Measurements from ENCODE around the gene DAW1.

DAW1 gene

GRCh38 chr2:227862227-227862740 lies 9.1 kb upstream of the DAW1 start:
- peak; percentile 62 for DNase-seq (ENCODE audit: low spot score)

DNA sequence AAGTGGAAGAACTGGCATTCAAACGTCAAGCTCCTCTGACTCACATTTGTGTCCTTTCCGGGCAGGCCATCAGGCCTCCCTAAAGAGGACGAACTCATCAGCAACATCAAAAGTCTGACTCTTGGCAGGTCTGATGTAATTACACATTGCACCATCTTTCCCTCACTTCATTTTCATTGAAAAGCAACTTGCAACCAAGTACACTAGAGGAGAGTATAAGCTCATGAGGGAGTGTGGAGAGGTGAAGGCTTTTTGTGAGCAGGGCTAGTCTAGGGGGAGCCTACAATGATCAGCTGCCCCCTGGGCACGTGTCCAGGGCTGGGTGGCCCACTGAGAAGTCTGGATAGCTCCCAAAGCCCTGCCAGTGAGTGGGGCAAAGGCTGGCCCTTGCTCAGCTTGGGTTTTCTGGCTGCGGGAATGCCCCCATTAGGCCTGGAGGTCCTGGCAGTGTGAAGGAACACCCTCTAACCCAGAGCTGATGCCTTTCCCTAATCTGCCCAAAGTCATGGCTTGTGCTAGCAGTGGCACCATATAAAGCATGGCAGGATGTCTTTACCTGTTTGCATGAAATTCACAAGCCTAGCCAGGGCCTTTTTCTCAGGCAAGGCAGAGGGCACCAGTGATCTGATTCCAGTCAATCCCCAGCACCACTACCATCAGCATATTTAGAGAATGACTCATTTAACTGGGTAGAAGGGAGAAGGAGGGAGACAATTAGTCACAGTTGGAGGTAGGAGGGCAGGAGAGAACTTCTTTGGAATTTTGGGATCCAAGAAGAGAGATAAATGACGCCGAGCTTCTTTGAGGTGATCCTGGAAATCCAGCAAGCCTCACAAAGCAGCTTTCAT lies 8.5 kb upstream of the DAW1 start:
- peak; percentile 8 for DNase-seq (ENCODE audit: low spot score)

DNA sequence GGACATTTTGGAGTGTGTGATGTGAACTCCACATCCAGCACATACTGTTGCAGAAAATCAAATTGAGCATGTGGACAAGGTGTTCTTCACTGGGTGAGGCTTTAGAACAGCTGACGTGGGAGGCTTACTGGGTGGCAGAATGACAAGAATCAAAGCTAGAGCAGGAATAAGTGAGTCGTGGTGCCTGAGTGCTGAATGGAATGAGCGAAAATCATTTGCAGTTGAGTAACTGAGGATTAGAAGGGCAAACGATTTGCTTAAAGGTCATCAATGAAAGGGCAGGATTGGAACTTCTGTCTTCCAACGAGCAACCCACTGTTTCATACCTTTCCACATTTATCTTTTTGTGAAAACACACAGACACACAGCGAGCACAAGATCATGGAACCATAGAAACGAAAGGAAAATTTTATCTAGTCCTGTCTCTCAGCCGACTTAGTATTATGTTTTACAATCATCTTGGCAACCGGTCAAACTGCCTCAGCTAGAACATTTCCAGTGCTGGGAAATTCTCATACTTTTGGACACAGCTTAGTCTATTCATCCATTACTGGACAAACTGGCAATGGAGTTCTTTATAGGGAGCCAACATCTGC lies 7.2 kb upstream of the DAW1 start:
- DNase-seq (ENCODE audit: low spot score) = peak; percentile 11

DNA sequence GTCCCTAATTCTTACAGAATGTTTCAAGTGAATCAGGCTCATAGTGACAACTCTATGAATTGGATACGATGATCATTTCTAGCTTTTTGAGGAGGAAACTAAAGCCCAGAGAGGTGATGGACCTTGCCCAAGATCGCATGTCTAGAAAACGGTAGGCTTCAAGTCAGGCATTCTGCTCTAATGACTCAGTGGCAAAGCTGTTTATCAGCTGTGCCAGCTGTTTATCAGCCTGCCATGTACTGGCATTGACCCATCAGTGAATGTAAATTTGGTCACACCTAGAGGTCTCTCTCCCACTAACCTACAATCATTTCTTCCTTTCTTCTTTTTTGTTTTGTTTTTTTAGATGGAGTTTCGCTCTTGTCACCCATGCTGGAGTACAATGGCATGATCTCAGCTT lies 6.1 kb upstream of the DAW1 start:
- DNase-seq (ENCODE audit: low spot score) = peak; percentile 70

- DNase-seq (ENCODE audit: low spot score) = no peak
These were observed 4.0 kb upstream of the DAW1 start for GRCh38 chr2:227867386-227867785.

DNA sequence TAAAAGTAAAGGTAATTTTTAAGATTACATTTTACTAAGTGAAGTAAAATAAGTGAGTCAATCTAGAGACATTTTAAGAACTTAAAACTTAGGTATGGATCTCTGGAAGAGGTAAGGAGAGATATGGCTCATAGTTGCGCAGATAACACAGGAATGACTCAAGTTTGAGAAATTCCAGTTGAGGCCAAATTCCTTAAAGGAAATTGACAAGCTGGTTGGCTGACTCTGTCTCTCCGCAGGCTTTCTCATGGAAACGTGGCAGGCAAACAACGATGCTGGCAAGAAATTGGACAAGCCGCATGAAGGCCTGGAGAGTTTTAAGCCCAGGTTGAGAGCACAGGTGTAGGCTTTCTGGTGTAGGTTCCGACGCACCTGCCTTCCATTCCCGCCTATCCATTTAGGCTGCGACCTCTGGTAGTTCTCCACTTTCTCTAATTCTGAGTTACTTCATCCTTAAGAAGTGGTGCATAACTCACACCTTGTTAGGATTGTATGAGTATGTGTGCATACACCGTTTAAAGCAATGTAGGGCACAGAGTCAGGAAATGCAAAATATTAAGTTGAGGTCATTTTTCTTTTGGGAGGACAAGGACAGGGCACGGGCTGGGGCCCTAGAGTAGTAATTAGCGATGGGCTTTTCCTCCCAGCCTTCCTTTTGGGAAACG lies 589 bp upstream of the DAW1 start:
- no peak for DNase-seq (ENCODE audit: low spot score)

- no peak for DNase-seq (ENCODE audit: low spot score)
These were observed 1.2 kb downstream of the DAW1 start for GRCh38 chr2:227872676-227873075.

DNA sequence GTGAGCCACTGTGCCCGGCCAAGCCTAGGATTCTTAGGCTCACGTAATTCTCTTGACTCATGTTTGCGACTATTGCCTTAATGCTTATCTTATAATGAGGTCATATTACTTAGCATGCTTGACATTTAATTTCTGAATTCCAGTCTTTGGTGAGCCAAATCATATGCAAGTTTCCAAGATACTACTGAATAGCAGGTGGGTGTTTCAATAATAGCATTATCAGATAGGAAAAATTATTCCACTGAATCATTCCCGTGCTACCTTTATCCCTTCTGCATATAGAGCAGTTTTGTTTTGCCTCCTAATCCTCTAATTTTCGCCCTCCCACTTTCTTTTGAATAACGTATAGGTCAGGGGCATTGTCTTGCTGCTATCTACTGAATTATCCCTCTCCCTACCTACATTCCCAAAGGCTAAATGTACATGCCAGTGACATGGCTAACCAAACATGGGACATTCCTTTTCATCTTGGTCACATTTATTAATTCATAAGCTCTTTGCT lies 4.9 kb downstream of the DAW1 start:
- no peak for DNase-seq (ENCODE audit: low spot score)

- no peak for DNase-seq (ENCODE audit: low spot score)
These were observed 6.2 kb downstream of the DAW1 start for GRCh38 chr2:227877421-227878310.

DNA sequence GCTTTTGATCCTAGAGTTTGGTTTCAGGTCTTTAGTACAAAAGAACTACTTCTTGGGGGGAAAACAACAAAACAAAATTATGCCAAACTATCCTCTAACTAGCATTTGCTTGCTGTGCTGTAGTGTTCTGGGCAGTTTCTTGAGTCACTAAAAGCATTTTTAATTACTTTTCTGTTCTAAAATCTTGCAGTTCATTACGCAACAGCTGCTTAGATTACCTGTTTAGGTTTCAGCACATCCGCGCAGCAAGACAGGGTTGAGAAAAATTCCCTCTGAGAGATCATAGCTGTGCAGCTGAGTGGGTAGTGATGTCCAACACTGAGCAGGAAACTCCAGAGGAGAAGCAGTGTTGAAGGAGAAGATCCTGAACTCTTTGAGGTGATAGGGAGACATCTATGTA lies 9.0 kb downstream of the DAW1 start:
- DNase-seq (ENCODE audit: low spot score) = no peak

GRCh38 chr2:227881866-227882517 lies 10.6 kb downstream of the DAW1 start:
- DNase-seq (ENCODE audit: low spot score) = no peak

- DNase-seq (ENCODE audit: low spot score) = peak; percentile 69
These were observed 13.1 kb downstream of the DAW1 start for GRCh38 chr2:227884511-227884947.

DNA sequence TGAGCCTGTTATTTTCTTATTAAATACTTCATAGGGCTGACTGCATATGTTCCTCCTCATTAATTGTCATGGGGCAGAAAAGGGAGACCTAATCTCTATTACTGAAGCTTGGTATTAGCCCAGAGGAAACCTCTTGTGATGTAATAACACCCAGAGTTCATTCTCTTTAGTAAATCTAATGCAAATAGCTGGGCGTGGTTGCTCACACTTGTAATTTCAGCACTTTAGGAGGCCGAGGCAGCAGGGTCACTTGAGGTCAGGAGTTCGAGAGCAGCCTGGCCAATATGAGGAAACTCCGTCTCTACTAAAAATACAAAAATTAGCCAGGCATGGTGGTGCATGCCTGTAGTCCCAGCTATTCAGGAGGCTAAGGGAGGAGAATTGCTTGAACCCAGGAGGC lies 14.7 kb downstream of the DAW1 start:
- DNase-seq (ENCODE audit: low spot score) = no peak

GRCh38 chr2:227888289-227888688 lies 16.9 kb downstream of the DAW1 start:
- DNase-seq (ENCODE audit: low spot score) = no peak

- no peak for DNase-seq (ENCODE audit: low spot score)
These were observed 17.9 kb downstream of the DAW1 start for GRCh38 chr2:227889336-227889735.

GRCh38 chr2:227890495-227891079 lies 19.2 kb downstream of the DAW1 start:
- DNase-seq (ENCODE audit: low spot score) = peak; percentile 62

DNA sequence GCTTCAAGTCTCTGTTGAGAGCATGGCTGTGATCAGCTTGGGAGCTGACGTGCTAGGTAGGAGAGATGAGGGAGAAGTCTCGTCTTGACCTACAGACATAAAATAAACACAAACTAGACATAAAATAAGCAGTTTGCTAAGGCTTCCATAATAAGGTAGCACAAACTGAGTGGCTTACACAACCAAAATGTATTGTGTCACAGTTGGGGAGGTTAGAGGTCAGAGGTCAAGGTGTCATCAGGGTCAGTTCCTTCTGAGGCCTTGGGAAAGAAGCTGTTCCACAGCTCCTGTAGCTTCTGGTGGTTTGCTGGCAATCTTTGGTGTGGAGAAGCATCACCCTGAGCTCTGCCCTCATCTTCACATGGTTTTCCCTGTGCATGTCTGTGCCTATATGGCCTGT lies 20.2 kb downstream of the DAW1 start:
- DNase-seq (ENCODE audit: low spot score) = no peak

DNA sequence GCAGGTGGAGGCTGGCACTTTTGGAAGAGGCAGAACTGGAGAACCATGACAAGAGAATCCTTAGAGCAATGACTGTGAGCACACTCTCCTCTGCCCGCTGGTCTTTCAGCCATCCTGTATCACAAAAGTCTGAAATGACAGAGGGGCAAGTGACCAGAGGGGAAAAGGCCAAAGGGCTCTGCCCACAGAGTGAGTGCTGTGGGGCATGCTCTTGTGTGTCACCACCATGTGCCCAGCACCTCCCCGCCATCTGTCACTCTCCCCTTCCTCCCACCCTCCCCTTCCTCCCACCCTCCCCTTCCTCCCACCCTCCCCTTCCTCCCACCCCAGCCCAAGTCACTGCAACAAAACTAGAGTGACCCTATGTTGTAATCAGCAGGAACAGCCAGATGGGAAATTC lies 31.9 kb downstream of the DAW1 start:
- DNase-seq (ENCODE audit: low spot score) = no peak

DNA sequence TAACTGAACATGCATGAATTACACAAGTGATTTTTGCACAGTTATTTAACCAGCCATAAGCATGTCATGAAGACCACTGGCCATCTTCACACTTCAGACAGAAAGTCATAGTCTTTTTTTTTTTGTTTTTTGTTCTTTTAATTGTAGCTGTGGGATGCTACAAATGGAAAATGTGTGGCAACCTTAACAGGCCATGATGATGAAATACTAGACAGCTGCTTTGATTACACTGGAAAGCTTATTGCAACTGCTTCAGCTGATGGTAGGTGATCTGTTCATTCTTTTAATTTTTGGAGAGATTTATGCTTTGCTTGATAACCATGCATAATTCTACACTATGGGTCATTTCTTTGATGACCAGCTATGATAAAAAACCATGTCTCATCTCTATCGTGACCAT lies 35.6 kb downstream of the DAW1 start:
- DNase-seq (ENCODE audit: low spot score) = no peak

- no peak for DNase-seq (ENCODE audit: low spot score)
These were observed 37.0 kb downstream of the DAW1 start for GRCh38 chr2:227908266-227909054.

Data from hematopoietic multipotent progenitor cell treated with erythropoietin and hydrocortisone succinate and interleukin-3 and kit ligand, for 17 days (in vitro differentiated cells).